Kidney (tissue), 14 donors: ENCODE results near the gene PPFIBP1. TPM values are rescaled to one million over a fixed set of nuclear protein-coding genes. Genes with fewer than 3 reads are reported as not detected.

Source experiments
- DNase-seq, 5 donors: peaks; one replicate each; pipeline ENCODE4 v3.0.0-alpha.2; 2013 to 2020
- FAIRE-seq: peaks from 2 replicates; lab custom pipeline; 2012; peaks lifted over from hg19 to GRCh38; lab: Jason Lieb, UNC
- H3K27ac ChIP-seq, 2 donors: one replicate each; pipeline ENCODE4 v1.7.0; 2013; ENCODE audit warnings: low read depth in 2 of 2, low read length in 2 of 2, inconsistent platforms in 1 of 2
- H3K27me3 ChIP-seq: one replicate; pipeline ENCODE4 v1.7.1; 2013; ENCODE audit warnings: low read length, inconsistent platforms; ENCODE audit not compliant: control insufficient read depth, insufficient read depth
- H3K36me3 ChIP-seq, 3 donors: one replicate each; pipeline versions ENCODE4 v1.7.0 to v1.7.1; 2013; ENCODE audit warnings: low read length in 3 of 3, control low read depth in 1 of 3, inconsistent platforms in 1 of 3; ENCODE audit not compliant: insufficient read depth in 3 of 3, control insufficient read depth in 2 of 3
- H3K4me1 ChIP-seq, 3 donors: one replicate each; pipeline versions ENCODE4 v1.7.0 to v1.7.1; 2013; ENCODE audit warnings: low read length in 3 of 3, inconsistent platforms in 1 of 3, low read depth in 1 of 3; ENCODE audit not compliant: control insufficient read depth in 2 of 3, insufficient read depth in 2 of 3
- H3K4me3 ChIP-seq, 3 donors: one replicate each; pipeline versions ENCODE4 v1.7.0 to v1.8.1; 2013; ENCODE audit warnings: low read length in 3 of 3, control low read depth in 1 of 3, inconsistent platforms in 1 of 3
- H3K9ac ChIP-seq, 3 donors: one replicate each; pipeline versions ENCODE4 v1.7.0 to v1.7.1; 2013; ENCODE audit warnings: low read length in 3 of 3, control low read depth in 1 of 3, inconsistent platforms in 1 of 3
- H3K9me3 ChIP-seq, 3 donors: one replicate each; pipeline versions ENCODE4 v1.7.0 to v1.7.1; 2013; ENCODE audit warnings: low read length in 3 of 3, control low read depth in 1 of 3, inconsistent platforms in 1 of 3; ENCODE audit not compliant: control insufficient read depth in 2 of 3, insufficient read depth in 1 of 3
- CTCF ChIP-seq: IDR thresholded peaks from 3 replicates; pipeline ENCODE4 v1.5.1; 2012; ENCODE audit warnings: mild to moderate bottlenecking, moderate library complexity, borderline replicate concordance; ENCODE audit not compliant: insufficient read depth; ENCODE audit errors: extremely low read depth
- intact Hi-C: fragments of 100-400 bp; cut with DNase I; formaldehyde crosslinking; loops from one replicate; pipeline ENCODE4 v1.11.1; 2022
- polyA plus RNA-seq: library from polyadenylated mRNA; stranded (reverse); fragments of 350-450 nt; fragmentation: Illumina TruSeq; extraction: RNeasy Lipid Tissue Mini Kit (QIAGEN cat#74804); gene quantifications from one replicate; pipeline ENCODE4 v1.2.3, GENCODE V29; 2014; ENCODE audit warnings: low read depth, low replicate concordance; ENCODE audit not compliant: insufficient read depth
- total RNA-seq: library from RNA; stranded (reverse); fragmentation: NEBNext Ultra II Directional; extraction: Animal tissue kit (Norgen Biotek cat#: 25700); gene quantifications from one replicate; pipeline ENCODE4 v1.2.1, GENCODE V29; 2021
- donor health status: control.
- donor health status: control.
- donor health status: control.
- donor health status: control.
- donor health status: control.
- donor health status: DM: yes; HTN: yes; CAD: no.
- donor health status: Normal renal cell carcinoma (clear cell type).

PPFIBP1 gene
- total and polyA plus RNA-seq, 2 donors from 2014 or later: 12.7 to 175 TPM

GRCh38 chr12:27695556-27696292 lies 171.7 kb downstream of the PPFIBP1 start:
- intact Hi-C loops: no loop called here
- Histone ChIP-seq H3K4me3 (no peak overlapping the region), H3K9me3 (no peaks in the 10 kb centered on the region)

GRCh38 chr12:27696293-27696652 lies 172.3 kb downstream of the PPFIBP1 start, which contains the start of gene REP15:
Gene REP15 (plus strand): TSS chr12:27696447. CDS start chr12:27696563, 116 bp downstream.
- Histone ChIP-seq H3K4me1 (no peaks in the 10 kb centered on the region), H3K9ac (no peak within 1 kb of the TSS), H3K27ac (no peak within 1 kb of the TSS), H3K36me3 (peaks cover 3 to 27% (median 18%) of the 10 kb centered on the region in 3 donors), H3K4me3 (no peak within 1 kb of the TSS), H3K9me3 (no peaks in the 10 kb centered on the region), H3K27me3 (no peaks in the 10 kb centered on the region)
- intact Hi-C loops: no loop called here
- FAIRE-seq (no peak), DNase-seq (no peak)
- TF ChIP-seq CTCF: no peak

More at GRCh38 chr12:27695556-27696292, 171.7 kb downstream of the PPFIBP1 start:
- peaks cover 3 to 29% (median 18%) of the 10 kb centered on the region in 3 donors for H3K36me3 ChIP-seq
- no peak overlapping the region for H3K27ac ChIP-seq
- no peak overlapping the region for H3K9ac ChIP-seq
- H3K27me3 ChIP-seq: no peaks in the 10 kb centered on the region
- DNase-seq (no peak), FAIRE-seq (no peak)
- TF ChIP-seq CTCF: no peak
- no peaks in the 10 kb centered on the region for H3K4me1 ChIP-seq

- intact Hi-C loops: no loop called here
- no peak for DNase-seq
- Histone ChIP-seq H3K4me1 (no peaks in the 10 kb centered on the region), H3K27ac (no peak overlapping the region), H3K9me3 (no peaks in the 10 kb centered on the region), H3K27me3 (no peaks in the 10 kb centered on the region), H3K4me3 (no peak overlapping the region), H3K9ac (no peak overlapping the region), H3K36me3 (peaks cover 3 to 19% (median 14%) of the 10 kb centered on the region in 3 donors)
- TF ChIP-seq CTCF: no peak
- FAIRE-seq: no peak
These were observed 173.0 kb downstream of the PPFIBP1 start for GRCh38 chr12:27696864-27697564.
